Karpas-422 (cell line): Measurements from ENCODE around the gene GPC6. TPM values are rescaled to one million over a fixed set of nuclear protein-coding genes. Genes with fewer than 3 reads are reported as not detected.

Experiments used
- DNase-seq: peaks from one replicate; pipeline ENCODE4 v3.0.0-alpha.2; 2015
- H2AFZ ChIP-seq: fragments of 200-600 bp; sonication (generic); 2 replicates; pipeline ENCODE4 v1.6.1; 2014; ENCODE audit warnings: antibody characterized with exemption, low read length, mixed read lengths
- H3K27ac ChIP-seq: fragments of 200-600 bp; sonication (generic); 2 replicates; pipeline ENCODE4 v1.5.1; 2014; ENCODE audit warnings: mild to moderate bottlenecking, low read length, moderate library complexity
- H3K27me3 ChIP-seq: fragments of 200-600 bp; sonication (generic); 2 replicates; pipeline ENCODE4 v1.6.1; 2014; ENCODE audit warnings: low read length, mixed read lengths
- H3K36me3 ChIP-seq: fragments of 200-600 bp; sonication (generic); 2 replicates; pipeline ENCODE4 v1.6.1; 2014; ENCODE audit warnings: low read length, mixed read lengths; ENCODE audit not compliant: insufficient read depth
- H3K4me1 ChIP-seq: fragments of 200-600 bp; sonication (generic); 2 replicates; pipeline ENCODE4 v1.6.1; 2014; ENCODE audit warnings: mild to moderate bottlenecking, low read length, mixed read lengths
- H3K4me2 ChIP-seq: fragments of 200-600 bp; sonication (generic); 2 replicates; pipeline ENCODE4 v1.6.1; 2014; ENCODE audit warnings: low read length, low read depth, mild to moderate bottlenecking; ENCODE audit not compliant: poor library complexity, severe bottlenecking
- H3K4me3 ChIP-seq: fragments of 200-600 bp; sonication (generic); 2 replicates; pipeline ENCODE4 v1.5.1; 2014; ENCODE audit warnings: mild to moderate bottlenecking, antibody characterized with exemption, low read length, mixed read lengths
- H3K79me2 ChIP-seq: fragments of 200-600 bp; sonication (generic); 2 replicates; pipeline ENCODE4 v1.6.1; 2014; ENCODE audit warnings: mild to moderate bottlenecking, low read length, mixed read lengths
- H3K9ac ChIP-seq: fragments of 200-600 bp; sonication (generic); 2 replicates; pipeline ENCODE4 v1.6.0; 2014; ENCODE audit warnings: low read length
- H3K9me2 ChIP-seq: fragments of 200-600 bp; sonication (generic), shearing (Covaris generic); replicated peaks from 2 replicates; pipeline ENCODE4 v1.6.0; 2014; ENCODE audit warnings: mild to moderate bottlenecking, low read length, moderate library complexity; ENCODE audit not compliant: insufficient read depth
- H3K9me3 ChIP-seq: fragments of 300-700, 200-600 bp; sonication (generic); 2 replicates; pipeline ENCODE4 v1.6.1; 2014; ENCODE audit warnings: low read length, mixed read lengths
- H4K20me1 ChIP-seq: fragments of 200-600 bp; sonication (generic); 2 replicates; pipeline ENCODE4 v1.6.1; 2014; ENCODE audit warnings: mild to moderate bottlenecking, antibody characterized with exemption, low read length, low read depth; ENCODE audit not compliant: insufficient read depth
- total RNA-seq: library from RNA; depleted of rRNA; stranded (reverse); fragments of >200 nt; shearing (Covaris generic); gene quantifications from 2 replicates; pipeline ENCODE4 v1.2.3, GENCODE V29; 2014; ENCODE audit warnings: low replicate concordance

The GPC6 gene
- total RNA-seq, 1 experiment from 2014 or later, result not detected

GRCh38 chr13:93589788-93590187 lies 363.2 kb downstream of the GPC6 start:
- Histone ChIP-seq H3K9ac (no peak overlapping the region), H3K27ac (no peak overlapping the region), H3K9me3 (peaks cover 22% of the 10 kb centered on the region), H3K79me2 (no peaks in the 10 kb centered on the region), H4K20me1 (no peaks in the 10 kb centered on the region), H3K4me3 (no peak overlapping the region), H3K27me3 (no peaks in the 10 kb centered on the region), H3K4me1 (no peaks in the 10 kb centered on the region), H3K9me2 (no peaks in the 10 kb centered on the region), H3K4me2 (no peak overlapping the region), H2AFZ (no peak overlapping the region), H3K36me3 (no peaks in the 10 kb centered on the region)
- no peak for DNase-seq

GRCh38 chr13:93603043-93603442 lies 376.4 kb downstream of the GPC6 start:
- no peak overlapping the region for H3K4me3 ChIP-seq
- H4K20me1 ChIP-seq, result no peaks in the 10 kb centered on the region
- H3K9me3 ChIP-seq, result peaks cover 26% of the 10 kb centered on the region
- no peak overlapping the region for H3K4me2 ChIP-seq
- H3K79me2 ChIP-seq, result no peaks in the 10 kb centered on the region
- no peak overlapping the region for H3K9ac ChIP-seq
- no peaks in the 10 kb centered on the region for H3K36me3 ChIP-seq
- DNase-seq, result no peak
- no peaks in the 10 kb centered on the region for H3K27me3 ChIP-seq
- no peaks in the 10 kb centered on the region for H3K9me2 ChIP-seq
- H2AFZ ChIP-seq, result no peak overlapping the region
- no peak overlapping the region for H3K27ac ChIP-seq
- no peaks in the 10 kb centered on the region for H3K4me1 ChIP-seq

GRCh38 chr13:93614776-93615175 lies 388.2 kb downstream of the GPC6 start:
- Histone ChIP-seq H3K4me3 (no peak overlapping the region), H3K9me2 (no peaks in the 10 kb centered on the region), H3K4me2 (no peak overlapping the region), H3K9me3 (peaks cover 19% of the 10 kb centered on the region), H3K36me3 (no peaks in the 10 kb centered on the region), H3K27me3 (no peaks in the 10 kb centered on the region), H4K20me1 (no peaks in the 10 kb centered on the region), H3K9ac (no peak overlapping the region), H3K4me1 (no peaks in the 10 kb centered on the region), H2AFZ (no peak overlapping the region), H3K27ac (no peak overlapping the region), H3K79me2 (no peaks in the 10 kb centered on the region)
- no peak for DNase-seq

GRCh38 chr13:93620181-93620765 lies 393.7 kb downstream of the GPC6 start:
- no peaks in the 10 kb centered on the region for H3K27me3 ChIP-seq
- peaks cover 22% of the 10 kb centered on the region for H3K9me3 ChIP-seq
- no peaks in the 10 kb centered on the region for H4K20me1 ChIP-seq
- H3K9me2 ChIP-seq, result no peaks in the 10 kb centered on the region
- no peak overlapping the region for H3K9ac ChIP-seq
- no peak overlapping the region for H3K27ac ChIP-seq
- H2AFZ ChIP-seq, result no peak overlapping the region
- no peaks in the 10 kb centered on the region for H3K4me1 ChIP-seq
- no peak overlapping the region for H3K4me3 ChIP-seq
- no peaks in the 10 kb centered on the region for H3K36me3 ChIP-seq
- H3K79me2 ChIP-seq, result no peaks in the 10 kb centered on the region
- no peak overlapping the region for H3K4me2 ChIP-seq
- DNase-seq, result no peak

- no peak overlapping the region for H3K9ac ChIP-seq
- H3K9me3 ChIP-seq, result peaks cover 22% of the 10 kb centered on the region
- no peaks in the 10 kb centered on the region for H3K36me3 ChIP-seq
- no peak overlapping the region for H2AFZ ChIP-seq
- no peaks in the 10 kb centered on the region for H3K4me1 ChIP-seq
- no peak overlapping the region for H3K27ac ChIP-seq
- no peaks in the 10 kb centered on the region for H3K27me3 ChIP-seq
- H3K79me2 ChIP-seq, result no peaks in the 10 kb centered on the region
- no peaks in the 10 kb centered on the region for H3K9me2 ChIP-seq
- H3K4me2 ChIP-seq, result no peak overlapping the region
- DNase-seq, result no peak
- H3K4me3 ChIP-seq, result no peak overlapping the region
- H4K20me1 ChIP-seq, result no peaks in the 10 kb centered on the region
These were observed 394.4 kb downstream of the GPC6 start for GRCh38 chr13:93621051-93621450.

- Histone ChIP-seq H3K4me1 (no peaks in the 10 kb centered on the region), H3K27ac (no peak overlapping the region), H3K27me3 (no peaks in the 10 kb centered on the region), H4K20me1 (no peaks in the 10 kb centered on the region), H2AFZ (no peak overlapping the region), H3K9me2 (no peaks in the 10 kb centered on the region), H3K36me3 (no peaks in the 10 kb centered on the region), H3K4me2 (no peak overlapping the region), H3K4me3 (no peak overlapping the region), H3K9ac (no peak overlapping the region), H3K79me2 (no peaks in the 10 kb centered on the region), H3K9me3 (peaks cover 18% of the 10 kb centered on the region)
- DNase-seq, result no peak
These were observed 395.4 kb downstream of the GPC6 start for GRCh38 chr13:93621966-93622365.

- Histone ChIP-seq H4K20me1 (no peaks in the 10 kb centered on the region), H3K9ac (no peak overlapping the region), H3K36me3 (no peaks in the 10 kb centered on the region), H3K4me1 (no peaks in the 10 kb centered on the region), H3K27me3 (no peaks in the 10 kb centered on the region), H3K4me3 (no peak overlapping the region), H3K27ac (no peak overlapping the region), H2AFZ (no peak overlapping the region), H3K9me3 (peaks cover 26% of the 10 kb centered on the region), H3K4me2 (no peak overlapping the region), H3K79me2 (no peaks in the 10 kb centered on the region), H3K9me2 (no peaks in the 10 kb centered on the region)
- no peak for DNase-seq
These were observed 397.7 kb downstream of the GPC6 start for GRCh38 chr13:93624311-93624777.

- no peak for DNase-seq
These were observed 398.9 kb downstream of the GPC6 start for GRCh38 chr13:93625536-93625935.

More at GRCh38 chr13:93625536-93625935, 398.9 kb downstream of the GPC6 start:
- H3K27ac ChIP-seq, result no peak overlapping the region
- no peak overlapping the region for H2AFZ ChIP-seq
- H3K4me2 ChIP-seq, result no peak overlapping the region
- H4K20me1 ChIP-seq, result no peaks in the 10 kb centered on the region
- no peak overlapping the region for H3K4me3 ChIP-seq
- H3K4me1 ChIP-seq, result no peaks in the 10 kb centered on the region
- H3K36me3 ChIP-seq, result no peaks in the 10 kb centered on the region
- no peaks in the 10 kb centered on the region for H3K27me3 ChIP-seq
- no peaks in the 10 kb centered on the region for H3K9me2 ChIP-seq
- no peaks in the 10 kb centered on the region for H3K79me2 ChIP-seq
- no peak overlapping the region for H3K9ac ChIP-seq
- peaks cover 29% of the 10 kb centered on the region for H3K9me3 ChIP-seq
